ENCODE results near the gene PIAS1. TPM values are rescaled to one million over a fixed set of nuclear protein-coding genes. Genes with fewer than 3 reads are reported as not detected.
"Not testable (repeated sequence)": the region's sequence is repeated elsewhere in the genome, so short reads cannot be mapped to it uniquely, and the experiment has no call there.

PIAS1 gene
- total RNA-seq, 1 donor from 2014 or later = 8.1 TPM

DNA sequence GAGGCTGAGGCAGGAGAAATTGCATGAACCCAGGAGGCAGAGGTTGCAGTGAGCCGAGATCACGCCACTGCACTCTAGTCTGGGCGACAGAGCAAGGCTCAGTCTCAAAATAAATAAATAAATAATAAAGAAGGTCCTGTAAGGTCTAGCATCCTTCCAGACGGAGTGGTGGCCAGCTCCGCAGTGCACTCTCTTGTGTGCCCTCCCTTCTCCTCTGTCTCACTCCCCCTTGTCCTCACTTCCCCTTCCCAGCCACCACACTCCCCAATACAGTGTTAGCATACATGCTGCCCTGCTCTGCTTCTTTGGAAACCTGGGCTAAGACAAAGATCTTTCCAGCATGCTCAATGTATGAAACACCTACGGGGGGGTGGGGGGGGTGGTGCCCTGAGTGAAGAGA is 178.8 kb downstream of the PIAS1 start:
- no peak for DNase-seq (ENCODE audit: low read depth, low spot score)

DNA sequence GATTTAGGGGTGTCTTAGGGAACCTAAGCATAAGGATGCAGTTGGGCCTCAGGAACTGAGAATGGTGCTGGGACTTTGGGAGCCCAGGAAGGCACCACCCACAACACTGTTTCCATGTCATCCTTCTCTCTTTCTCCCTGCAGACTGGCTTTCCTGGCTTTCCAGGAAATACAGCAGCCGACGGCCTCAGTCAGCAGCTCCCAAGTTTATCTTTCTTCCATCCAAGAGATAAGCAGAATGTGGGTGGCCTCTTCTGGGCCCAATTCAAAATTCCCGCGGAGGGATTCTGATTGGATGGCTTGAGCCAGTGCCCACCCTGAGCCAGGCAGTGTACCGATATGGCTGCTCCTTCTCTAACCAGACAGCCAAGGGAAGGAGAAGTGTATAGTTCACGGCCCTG is 179.9 kb downstream of the PIAS1 start:
- DNase-seq (ENCODE audit: low read depth, low spot score) = no peak

DNA sequence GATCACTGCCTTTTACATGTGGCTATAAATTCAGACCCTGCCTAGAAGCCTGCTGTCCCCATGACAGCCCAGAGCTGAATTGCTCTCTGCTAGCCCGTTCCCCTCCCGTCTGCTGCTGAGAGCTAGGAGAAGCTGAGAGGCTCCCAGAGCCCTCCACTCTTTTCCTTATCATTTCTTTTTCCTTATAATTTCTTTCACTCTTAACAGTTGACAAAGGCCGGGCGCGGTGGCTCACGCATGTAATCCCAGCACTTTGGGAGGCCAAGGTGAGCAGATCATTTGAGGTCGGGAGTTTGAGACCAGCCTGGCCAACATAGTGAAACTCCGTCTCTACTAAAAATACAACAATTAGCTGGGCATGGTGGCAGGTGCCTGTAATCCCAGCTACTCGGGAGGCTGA is 180.4 kb downstream of the PIAS1 start:
- not testable (repeated sequence) for DNase-seq (ENCODE audit: low read depth, low spot score)

DNA sequence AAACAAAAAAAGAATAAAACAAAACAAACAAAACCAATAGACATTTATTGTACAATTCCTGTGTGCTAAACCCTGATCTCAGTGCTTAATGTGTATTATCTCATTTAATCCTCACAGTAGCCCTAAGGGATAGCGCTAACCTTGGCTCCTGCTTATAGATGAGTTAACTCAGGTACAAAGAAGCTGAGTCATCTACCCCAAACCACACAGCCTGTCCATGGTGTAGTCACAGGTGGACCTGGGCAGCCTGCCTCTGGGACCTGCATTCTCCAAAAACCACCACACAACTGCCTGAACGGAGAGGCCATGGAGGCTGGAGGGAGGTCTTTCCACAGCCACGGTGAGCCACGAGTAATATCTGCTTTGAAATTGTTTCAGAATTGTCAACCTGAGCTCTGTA is 180.9 kb downstream of the PIAS1 start:
- no peak for DNase-seq (ENCODE audit: low read depth, low spot score)

DNA sequence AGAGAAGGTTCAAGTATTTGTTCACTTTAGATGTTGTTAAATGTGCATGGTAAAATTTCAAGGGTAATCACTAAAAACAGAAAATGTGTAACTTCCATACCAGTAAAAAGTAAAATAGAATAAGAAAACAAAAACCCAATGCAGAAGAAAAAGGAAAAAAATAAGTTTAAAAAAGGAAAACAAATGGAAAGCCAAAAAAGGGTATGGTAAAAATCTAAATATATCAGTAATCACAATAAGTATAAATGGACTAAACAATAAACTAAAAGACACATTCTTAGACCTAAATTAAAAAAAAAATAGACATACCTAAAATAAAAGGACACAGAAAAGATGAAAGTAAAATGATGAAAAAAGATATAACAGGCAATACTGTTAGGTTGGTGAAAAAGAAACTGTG is 184.9 kb downstream of the PIAS1 start:
- no peak for DNase-seq (ENCODE audit: low read depth, low spot score)

DNA sequence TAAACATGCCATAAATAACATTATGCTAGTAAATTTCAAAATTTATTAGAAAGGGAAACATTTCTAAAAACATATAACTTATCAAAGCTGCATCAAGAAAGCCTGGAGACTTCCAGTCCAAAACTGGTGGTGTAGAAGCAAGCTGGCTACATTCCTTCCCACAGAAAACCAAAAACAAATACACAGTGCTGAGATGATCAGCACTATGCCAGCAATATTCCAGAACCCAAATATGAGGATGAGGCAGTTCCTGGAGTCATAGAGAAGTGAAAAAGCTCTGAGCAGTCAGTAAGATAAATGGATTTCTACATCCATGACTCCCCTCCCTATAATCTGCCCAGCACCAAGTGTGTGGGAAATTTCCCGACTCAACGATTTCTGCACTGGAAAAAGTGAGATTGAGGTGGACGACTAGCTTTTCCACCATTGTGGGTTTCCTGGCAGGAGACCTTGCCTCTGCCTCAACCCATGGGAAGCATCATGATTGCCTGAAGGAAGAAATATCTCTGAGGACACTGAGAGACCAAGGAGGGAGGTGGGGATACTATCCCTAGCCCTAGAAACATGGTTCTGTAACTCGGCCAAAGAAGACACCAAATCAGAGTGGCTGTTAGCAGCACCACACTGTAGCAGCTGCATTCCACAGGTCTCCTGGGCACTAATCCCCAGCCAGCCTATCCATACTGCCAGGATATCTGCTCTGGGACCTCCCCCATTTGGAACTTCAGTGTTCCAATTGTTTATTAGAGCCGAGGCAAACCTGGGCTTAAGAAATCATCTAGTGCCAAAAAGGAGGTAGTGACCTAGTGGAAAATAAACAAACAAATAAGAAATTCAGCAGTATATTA is 187.2 kb downstream of the PIAS1 start:
- no peak for DNase-seq (ENCODE audit: low read depth, low spot score)

Other genes with a start within 250 kb of the PIAS1 start
- 0.07 TPM in 2 replicates for gene SKOR1, start 228.8 kb upstream of the PIAS1 start, total RNA-seq
- gene RNU6-1, start 214.3 kb upstream of the PIAS1 start, total RNA-seq = not detected in 2 replicates
- 2.9 and 3.0 TPM in 2 replicates for gene CALML4, start 151.0 kb downstream of the PIAS1 start, total RNA-seq
- gene CLN6, start 175.4 kb downstream of the PIAS1 start, total RNA-seq = 13.2 and 16.6 TPM in 2 replicates
- 46.8 and 51.0 TPM in 2 replicates for gene FEM1B, start 223.4 kb downstream of the PIAS1 start, total RNA-seq

All from pulmonary artery endothelial cell (primary cell).